ENCODE data around the gene ZNF774. TPM values are rescaled to one million over a fixed set of nuclear protein-coding genes. Genes with fewer than 3 reads are reported as not detected.
"Not testable (repeated sequence)": the region's sequence is repeated elsewhere in the genome, so short reads cannot be mapped to it uniquely, and the experiment has no call there.

ZNF774 gene
- total and polyA plus RNA-seq, 4 donors: 1.6 to 4.9 (median 2.2) TPM

GRCh38 chr15:90345857-90346256, 6.2 kb upstream of the ZNF774 start:
- Histone ChIP-seq H3K9me3 (ENCODE audit: control insufficient read depth in 4 of 4, insufficient read depth in 3 of 4, low read length in 3 of 4) (no peaks in the 10 kb centered on the region), H3K36me3 (ENCODE audit: control insufficient read depth in 4 of 4, insufficient read depth in 4 of 4, low read length in 4 of 4) (no peaks in the 10 kb centered on the region), H3K27me3 (ENCODE audit: control insufficient read depth in 3 of 3, insufficient read depth in 3 of 3, low read length in 2 of 3) (no peaks in the 10 kb centered on the region), H3K9ac (ENCODE audit: insufficient read depth in 1 of 2, low read length in 2 of 2) (no peak overlapping the region), H3K4me3 (no peak overlapping the region), H3K27ac (ENCODE audit: low read depth in 1 of 2, low read length in 1 of 2) (no peak overlapping the region), H3K4me1 (ENCODE audit: control insufficient read depth in 5 of 5, insufficient read depth in 5 of 5, low read length in 5 of 5) (peaks cover 0 to 9% (median 0%) of the 10 kb centered on the region in 5 donors)
- 11 to 34% methylated on average over 2 of the region's 2 CpGs for WGBS, 2 donors
- no peak for ATAC-seq (ENCODE audit: insufficient read depth, low FRiP score)
- TF ChIP-seq CTCF (IDR thresholded peaks at IDR 0.05; ENCODE audit: control extremely low read depth, extremely low read depth): no peak
- no peak for DNase-seq

GRCh38 chr15:90347431-90348065, 4.5 kb upstream of the ZNF774 start:
- WGBS, 2 donors: 86 to 97% methylated on average over 1 of the region's 1 CpG
- H3K27ac ChIP-seq (ENCODE audit: low read depth in 1 of 2, low read length in 1 of 2): not testable (repeated sequence)

GRCh38 chr15:90348456-90348855, 3.6 kb upstream of the ZNF774 start:
- Histone ChIP-seq H3K4me3 (no peak overlapping the region), H3K27me3 (ENCODE audit: control insufficient read depth in 3 of 3, insufficient read depth in 3 of 3, low read length in 2 of 3) (no peaks in the 10 kb centered on the region), H3K27ac (ENCODE audit: low read depth in 1 of 2, low read length in 1 of 2) (no peak overlapping the region), H3K9me3 (ENCODE audit: control insufficient read depth in 4 of 4, insufficient read depth in 3 of 4, low read length in 3 of 4) (no peaks in the 10 kb centered on the region), H3K9ac (ENCODE audit: insufficient read depth in 1 of 2, low read length in 2 of 2) (no peak overlapping the region), H3K36me3 (ENCODE audit: control insufficient read depth in 4 of 4, insufficient read depth in 4 of 4, low read length in 4 of 4) (no peaks in the 10 kb centered on the region), H3K4me1 (ENCODE audit: control insufficient read depth in 5 of 5, insufficient read depth in 5 of 5, low read length in 5 of 5) (peaks cover 0 to 7% (median 0%) of the 10 kb centered on the region in 5 donors)
- DNase-seq (no peak), ATAC-seq (ENCODE audit: insufficient read depth, low FRiP score) (no peak)
- no peak for TF ChIP-seq CTCF (IDR thresholded peaks at IDR 0.05; ENCODE audit: control extremely low read depth, extremely low read depth)
- WGBS, 2 donors: 91 to 96% methylated on average over 6 of the region's 6 CpGs

More at GRCh38 chr15:90347431-90348065, 4.5 kb upstream of the ZNF774 start:
- H3K4me1 ChIP-seq (ENCODE audit: control insufficient read depth in 5 of 5, insufficient read depth in 5 of 5, low read length in 5 of 5): peaks cover 0 to 13% (median 0%) of the 10 kb centered on the region in 5 donors
- not testable (repeated sequence) for ATAC-seq (ENCODE audit: insufficient read depth, low FRiP score); H3K9me3 ChIP-seq (ENCODE audit: control insufficient read depth in 4 of 4, insufficient read depth in 3 of 4, low read length in 3 of 4); H3K9ac ChIP-seq (ENCODE audit: insufficient read depth in 1 of 2, low read length in 2 of 2); H3K4me3 ChIP-seq; H3K27me3 ChIP-seq (ENCODE audit: control insufficient read depth in 3 of 3, insufficient read depth in 3 of 3, low read length in 2 of 3); DNase-seq; H3K36me3 ChIP-seq (ENCODE audit: control insufficient read depth in 4 of 4, insufficient read depth in 4 of 4, low read length in 4 of 4)

GRCh38 chr15:90349072-90349471, 3.0 kb upstream of the ZNF774 start:
- no peaks in the 10 kb centered on the region for H3K36me3 ChIP-seq (ENCODE audit: control insufficient read depth in 4 of 4, insufficient read depth in 4 of 4, low read length in 4 of 4)
- ATAC-seq (ENCODE audit: insufficient read depth, low FRiP score) (no peak), DNase-seq (no peak)
- peaks cover 0 to 7% (median 0%) of the 10 kb centered on the region in 5 donors for H3K4me1 ChIP-seq (ENCODE audit: control insufficient read depth in 5 of 5, insufficient read depth in 5 of 5, low read length in 5 of 5)
- H3K9me3 ChIP-seq (ENCODE audit: control insufficient read depth in 4 of 4, insufficient read depth in 3 of 4, low read length in 3 of 4): no peaks in the 10 kb centered on the region
- TF ChIP-seq CTCF (IDR thresholded peaks at IDR 0.05; ENCODE audit: control extremely low read depth, extremely low read depth): no peak
- H3K4me3 ChIP-seq: no peak overlapping the region
- H3K27me3 ChIP-seq (ENCODE audit: control insufficient read depth in 3 of 3, insufficient read depth in 3 of 3, low read length in 2 of 3): no peaks in the 10 kb centered on the region
- H3K27ac ChIP-seq (ENCODE audit: low read depth in 1 of 2, low read length in 1 of 2): no peak overlapping the region
- no peak overlapping the region for H3K9ac ChIP-seq (ENCODE audit: insufficient read depth in 1 of 2, low read length in 2 of 2)
- WGBS, 2 donors: 95 to 96% methylated on average over 21 of the region's 21 CpGs

All from lung (tissue), 12 donors.